ENCODE data around the gene DLEC1.

Gene DLEC1

GRCh38 chr3:38001456-38002081 is 37.4 kb upstream of the DLEC1 start:
- DNase-seq (ENCODE audit: low read depth), result no peak

- no peak for DNase-seq (ENCODE audit: low read depth)
These were observed 36.6 kb upstream of the DLEC1 start for GRCh38 chr3:38002291-38002876.

- no peak for DNase-seq (ENCODE audit: low read depth)
These were observed 36.1 kb upstream of the DLEC1 start for GRCh38 chr3:38002940-38003339.

- DNase-seq (ENCODE audit: low read depth), result peak; percentile 54
These were observed 35.6 kb upstream of the DLEC1 start for GRCh38 chr3:38003371-38003816.

- DNase-seq (ENCODE audit: low read depth), result no peak
These were observed 35.1 kb upstream of the DLEC1 start for GRCh38 chr3:38003817-38004414.

- peak; percentile 56 for DNase-seq (ENCODE audit: low read depth)
These were observed 34.5 kb upstream of the DLEC1 start for GRCh38 chr3:38004415-38005075.

GRCh38 chr3:38005076-38006020 is 33.7 kb upstream of the DLEC1 start:
- DNase-seq (ENCODE audit: low read depth), result no peak

- DNase-seq (ENCODE audit: low read depth), result no peak
These were observed 33.0 kb upstream of the DLEC1 start for GRCh38 chr3:38006031-38006430.

GRCh38 chr3:38006445-38006995 is 32.5 kb upstream of the DLEC1 start:
- DNase-seq (ENCODE audit: low read depth), result no peak

GRCh38 chr3:38007754-38008090 is 31.3 kb upstream of the DLEC1 start:
- no peak for DNase-seq (ENCODE audit: low read depth)

- DNase-seq (ENCODE audit: low read depth), result no peak
These were observed 30.8 kb upstream of the DLEC1 start for GRCh38 chr3:38008191-38008701.

GRCh38 chr3:38008971-38009580 is 29.9 kb upstream of the DLEC1 start:
- DNase-seq (ENCODE audit: low read depth), result no peak

GRCh38 chr3:38009807-38010591 is 29.0 kb upstream of the DLEC1 start:
- DNase-seq (ENCODE audit: low read depth), result no peak

- DNase-seq (ENCODE audit: low read depth), result no peak
These were observed 27.9 kb upstream of the DLEC1 start for GRCh38 chr3:38011111-38011510.

GRCh38 chr3:38015485-38015884 is 23.5 kb upstream of the DLEC1 start:
- DNase-seq (ENCODE audit: low read depth), result no peak

GRCh38 chr3:38015984-38016383 is 23.0 kb upstream of the DLEC1 start:
- DNase-seq (ENCODE audit: low read depth), result no peak

- DNase-seq (ENCODE audit: low read depth), result no peak
These were observed 22.6 kb upstream of the DLEC1 start for GRCh38 chr3:38016410-38016809.

GRCh38 chr3:38016847-38017444 is 22.1 kb upstream of the DLEC1 start:
- DNase-seq (ENCODE audit: low read depth), result no peak

- DNase-seq (ENCODE audit: low read depth), result no peak
These were observed 21.3 kb upstream of the DLEC1 start for GRCh38 chr3:38017445-38018295.
